ENCODE data around the gene TBC1D4.

TBC1D4 gene

GRCh38 chr13:75391432-75392100 lies 90.4 kb downstream of the TBC1D4 start:
- no peak for DNase-seq (ENCODE audit: low read depth in 2 of 2)

- no peak for DNase-seq (ENCODE audit: low read depth in 2 of 2)
These were observed 91.7 kb downstream of the TBC1D4 start for GRCh38 chr13:75390229-75390628.

- DNase-seq (ENCODE audit: low read depth in 2 of 2): no peak
These were observed 96.3 kb downstream of the TBC1D4 start for GRCh38 chr13:75385708-75386083.

GRCh38 chr13:75384879-75385707 lies 96.9 kb downstream of the TBC1D4 start:
- DNase-seq (ENCODE audit: low read depth in 2 of 2): no peak

- no peak for DNase-seq (ENCODE audit: low read depth in 2 of 2)
These were observed 98.8 kb downstream of the TBC1D4 start for GRCh38 chr13:75383064-75383715.

GRCh38 chr13:75378301-75378700 lies 103.7 kb downstream of the TBC1D4 start:
- no peak for DNase-seq (ENCODE audit: low read depth in 2 of 2)

GRCh38 chr13:75376792-75377402 lies 105.1 kb downstream of the TBC1D4 start:
- no peak for DNase-seq (ENCODE audit: low read depth in 2 of 2)

GRCh38 chr13:75375329-75375728 lies 106.6 kb downstream of the TBC1D4 start:
- no peak for DNase-seq (ENCODE audit: low read depth in 2 of 2)

- no peak for DNase-seq (ENCODE audit: low read depth in 2 of 2)
These were observed 108.0 kb downstream of the TBC1D4 start for GRCh38 chr13:75373988-75374387.

- DNase-seq (ENCODE audit: low read depth in 2 of 2): no peak
These were observed 108.8 kb downstream of the TBC1D4 start for GRCh38 chr13:75372923-75373841.

GRCh38 chr13:75372517-75372916 lies 109.5 kb downstream of the TBC1D4 start:
- DNase-seq (ENCODE audit: low read depth in 2 of 2): no peak

- DNase-seq (ENCODE audit: low read depth in 2 of 2): no peak
These were observed 110.8 kb downstream of the TBC1D4 start for GRCh38 chr13:75371203-75371602.

- no peak for DNase-seq (ENCODE audit: low read depth in 2 of 2)
These were observed 111.2 kb downstream of the TBC1D4 start for GRCh38 chr13:75370774-75371173.

- DNase-seq (ENCODE audit: low read depth in 2 of 2): no peak
These were observed 112.0 kb downstream of the TBC1D4 start for GRCh38 chr13:75369981-75370380.

GRCh38 chr13:75368167-75368566 lies 113.8 kb downstream of the TBC1D4 start:
- no peak for DNase-seq (ENCODE audit: low read depth in 2 of 2)

GRCh38 chr13:75366380-75367280 lies 115.3 kb downstream of the TBC1D4 start:
- DNase-seq (ENCODE audit: low read depth in 2 of 2): no peak

- no peak for DNase-seq (ENCODE audit: low read depth in 2 of 2)
These were observed 116.2 kb downstream of the TBC1D4 start for GRCh38 chr13:75365724-75366173.

- no peak for DNase-seq (ENCODE audit: low read depth in 2 of 2)
These were observed 117.7 kb downstream of the TBC1D4 start for GRCh38 chr13:75364131-75364713.

GRCh38 chr13:75363371-75363770 lies 118.6 kb downstream of the TBC1D4 start:
- DNase-seq (ENCODE audit: low read depth in 2 of 2): no peak

GRCh38 chr13:75362026-75362425 lies 119.9 kb downstream of the TBC1D4 start:
- no peak for DNase-seq (ENCODE audit: low read depth in 2 of 2)
